ENCODE data around the gene C1orf53. TPM values are rescaled to one million over a fixed set of nuclear protein-coding genes. Genes with fewer than 3 reads are reported as not detected.

The C1orf53 gene
- total RNA-seq, 1 donor from 2014 or later = 6.4 TPM

GRCh38 chr1:197911111-197911856 is 8.9 kb downstream of the C1orf53 start:
- Histone ChIP-seq H3K27ac (no peak overlapping the region), H3K9me3 (no peaks in the 10 kb centered on the region), H3K36me3 (no peaks in the 10 kb centered on the region), H3K4me1 (peaks cover 48% of the 10 kb centered on the region), H3K4me3 (peak overlapping the region in 1 of 2 donors; percentile 34), H3K27me3 (peaks cover 14% of the 10 kb centered on the region)
- TF ChIP-seq POLR2AphosphoS5 (IDR thresholded peaks at IDR 0.05; ENCODE audit: insufficient read depth in 1 of 2, low read depth in 1 of 2) (no peak), POLR2A (IDR thresholded peaks at IDR 0.05) (no peak), CTCF (IDR thresholded peaks at IDR 0.05) (no peak)
- DNase-seq (ENCODE audit: extremely low spot score in 2 of 2) = no peak
- intact Hi-C loops (cut with DNase I) = no loop called here

GRCh38 chr1:197911857-197912696 is 9.6 kb downstream of the C1orf53 start:
- intact Hi-C loops (cut with DNase I) = no loop called here
- Histone ChIP-seq H3K36me3 (no peaks in the 10 kb centered on the region), H3K4me3 (peak overlapping the region in 1 of 2 donors; percentile 34), H3K27me3 (peaks cover 14% of the 10 kb centered on the region), H3K27ac (no peak overlapping the region), H3K4me1 (peaks cover 56% of the 10 kb centered on the region), H3K9me3 (no peaks in the 10 kb centered on the region)
- no peak for DNase-seq (ENCODE audit: extremely low spot score in 2 of 2)
- no peak for TF ChIP-seq POLR2AphosphoS5 (IDR thresholded peaks at IDR 0.05; ENCODE audit: insufficient read depth in 1 of 2, low read depth in 1 of 2)
- TF ChIP-seq CTCF (IDR thresholded peaks at IDR 0.05) = no peak
- TF ChIP-seq POLR2A (IDR thresholded peaks at IDR 0.05) = no peak

GRCh38 chr1:197912739-197913494 is 10.5 kb downstream of the C1orf53 start:
- Histone ChIP-seq H3K36me3 (no peaks in the 10 kb centered on the region), H3K9me3 (no peaks in the 10 kb centered on the region), H3K4me3 (peak overlapping the region in 1 of 2 donors; percentile 3), H3K27ac (no peak overlapping the region), H3K27me3 (peaks cover 14% of the 10 kb centered on the region), H3K4me1 (peaks cover 64% of the 10 kb centered on the region)
- intact Hi-C loops (cut with DNase I) = no loop called here
- no peak for DNase-seq (ENCODE audit: extremely low spot score in 2 of 2)
- TF ChIP-seq CTCF (IDR thresholded peaks at IDR 0.05) = no peak
- no peak for TF ChIP-seq POLR2A (IDR thresholded peaks at IDR 0.05)
- no peak for TF ChIP-seq POLR2AphosphoS5 (IDR thresholded peaks at IDR 0.05; ENCODE audit: insufficient read depth in 1 of 2, low read depth in 1 of 2)

- Histone ChIP-seq H3K4me3 (peak overlapping the region in 1 of 2 donors; percentile 3), H3K4me1 (peaks cover 72% of the 10 kb centered on the region), H3K27ac (no peak overlapping the region), H3K27me3 (peaks cover 18% of the 10 kb centered on the region), H3K9me3 (no peaks in the 10 kb centered on the region), H3K36me3 (no peaks in the 10 kb centered on the region)
- DNase-seq (ENCODE audit: extremely low spot score in 2 of 2) = no peak
- intact Hi-C loops (cut with DNase I) = no loop called here
- TF ChIP-seq POLR2A (IDR thresholded peaks at IDR 0.05) = no peak
- TF ChIP-seq POLR2AphosphoS5 (IDR thresholded peaks at IDR 0.05; ENCODE audit: insufficient read depth in 1 of 2, low read depth in 1 of 2) = no peak
These were observed 11.3 kb downstream of the C1orf53 start for GRCh38 chr1:197913495-197914276.
